ENCODE measurements around the gene AGAP1. TPM values are rescaled to one million over a fixed set of nuclear protein-coding genes. Genes with fewer than 3 reads are reported as not detected.

AGAP1 gene
- total RNA-seq, 4 donors from 2014 or later = 7.2 to 19.6 (median 15.2) TPM

DNA sequence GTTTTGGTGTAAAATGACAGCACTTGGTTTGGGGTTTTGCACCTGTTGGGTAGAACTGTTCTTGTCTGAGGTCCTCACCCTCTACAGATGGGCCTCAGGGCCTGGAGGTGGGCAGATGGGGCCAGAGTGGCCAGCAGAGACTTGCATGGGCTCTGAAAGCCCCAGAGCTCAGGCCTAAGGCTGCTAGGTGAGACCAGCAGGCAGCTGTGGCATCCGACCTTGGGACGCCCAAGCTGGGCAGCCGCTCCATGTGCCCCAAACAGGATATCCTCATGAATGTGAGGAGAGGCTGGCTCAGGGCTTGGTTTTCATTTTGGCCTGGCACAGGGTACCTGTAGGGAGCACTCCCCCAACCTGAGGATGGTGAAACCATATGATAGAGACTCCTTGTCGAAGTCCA, 636.1 kb downstream of the AGAP1 start:
- Histone ChIP-seq H3K27ac (no peak overlapping the region), H3K27me3 (no peaks in the 10 kb centered on the region), H3K9me3 (no peaks in the 10 kb centered on the region), H3K36me3 (peaks cover 0 to 37% (median 0%) of the 10 kb centered on the region in 3 donors), H3K4me1 (no peaks in the 10 kb centered on the region), H3K4me3 (no peak overlapping the region)
- DNase-seq = no peak
- 80% methylated on average over 1 of the region's 4 CpGs; no CpG with 5 or more reads in 1 of the 2 donors for WGBS, 2 donors
- intact Hi-C loops (cut with DNase I) = no loop called here
- TF ChIP-seq CTCF (IDR thresholded peaks at IDR 0.05) = no peak
- no peak for TF ChIP-seq POLR2A (IDR thresholded peaks at IDR 0.05)

DNA sequence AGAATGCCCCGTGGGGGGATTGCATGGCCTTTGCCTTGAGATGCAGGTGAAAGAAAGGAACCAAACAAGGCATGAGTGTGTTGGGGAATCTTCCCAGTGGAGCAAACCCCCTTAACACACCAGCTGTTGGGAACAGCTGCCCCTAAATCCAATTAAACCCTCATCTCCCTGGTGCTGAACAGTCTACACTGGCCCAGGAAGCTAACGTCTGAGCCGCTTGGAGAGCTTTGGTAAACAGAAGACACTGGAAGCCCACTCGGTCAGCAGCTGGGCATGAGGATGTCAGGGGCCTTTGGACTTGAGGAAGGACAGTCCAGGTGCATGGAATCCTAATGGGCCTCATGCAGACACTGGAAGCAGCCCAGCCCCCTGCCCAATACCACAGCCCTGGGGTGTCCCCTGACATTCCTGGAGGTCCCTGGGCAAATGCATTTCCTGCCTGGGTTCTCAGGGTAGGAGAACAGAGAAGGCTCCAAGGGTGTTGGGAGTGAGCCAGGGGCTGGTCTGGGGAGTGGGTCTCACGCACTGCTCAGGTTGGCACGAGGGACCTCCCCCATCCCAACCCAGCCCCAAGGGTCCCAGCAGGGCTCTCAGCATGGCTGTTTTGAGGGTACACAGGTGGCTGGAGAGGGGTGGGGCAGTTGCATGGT, 636.6 kb downstream of the AGAP1 start:
- no peak for DNase-seq
- no peaks in the 10 kb centered on the region for H3K9me3 ChIP-seq
- WGBS, 2 donors = 77 to 96% methylated on average over 4 of the region's 6 CpGs
- H3K27me3 ChIP-seq = no peaks in the 10 kb centered on the region
- no peak for TF ChIP-seq POLR2A (IDR thresholded peaks at IDR 0.05)
- TF ChIP-seq CTCF (IDR thresholded peaks at IDR 0.05) = no peak
- H3K4me3 ChIP-seq = no peak overlapping the region
- intact Hi-C loops (cut with DNase I) = no loop called here
- no peaks in the 10 kb centered on the region for H3K4me1 ChIP-seq
- peaks cover 0 to 31% (median 0%) of the 10 kb centered on the region in 3 donors for H3K36me3 ChIP-seq
- H3K27ac ChIP-seq = no peak overlapping the region

DNA sequence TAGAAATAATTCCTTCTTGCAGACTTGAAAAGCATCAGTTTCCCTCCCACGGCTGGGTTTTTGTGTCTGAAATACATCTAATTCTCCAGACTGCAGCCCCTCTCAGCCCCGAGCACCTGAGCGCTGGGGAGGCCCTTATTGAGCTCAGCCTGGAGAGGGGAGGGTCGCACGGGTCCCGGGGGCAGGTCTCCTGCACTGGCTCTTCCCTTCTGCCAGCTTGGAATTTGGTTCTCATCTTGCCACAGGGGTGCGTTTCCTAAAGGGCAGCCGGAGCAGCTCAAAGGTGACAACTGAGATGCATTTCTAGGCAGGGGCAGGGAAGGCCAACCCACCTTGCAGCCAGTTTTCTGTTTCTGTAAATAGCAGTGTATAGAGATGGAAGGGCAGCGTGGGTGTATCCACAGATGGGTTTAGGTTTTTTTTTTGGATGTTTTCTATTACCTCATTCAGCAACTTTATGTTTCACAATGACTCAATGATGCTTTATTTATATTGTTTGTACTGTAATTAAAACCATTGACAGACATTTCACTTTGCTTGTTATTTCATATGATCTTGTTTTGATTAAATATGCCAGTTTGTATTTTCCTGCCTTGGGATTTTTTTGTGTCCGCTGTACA, 637.3 kb downstream of the AGAP1 start:
- no peak for DNase-seq
- Histone ChIP-seq H3K9me3 (no peaks in the 10 kb centered on the region), H3K4me3 (no peak overlapping the region), H3K27ac (no peak overlapping the region), H3K36me3 (peaks cover 0 to 24% (median 0%) of the 10 kb centered on the region in 3 donors), H3K27me3 (no peaks in the 10 kb centered on the region), H3K4me1 (no peaks in the 10 kb centered on the region)
- WGBS, 2 donors = 76% methylated on average over 5 to 6 of the region's 10 CpGs
- intact Hi-C loops (cut with DNase I) = no loop called here
- TF ChIP-seq CTCF (IDR thresholded peaks at IDR 0.05) (no peak), POLR2A (IDR thresholded peaks at IDR 0.05) (no peak)

DNA sequence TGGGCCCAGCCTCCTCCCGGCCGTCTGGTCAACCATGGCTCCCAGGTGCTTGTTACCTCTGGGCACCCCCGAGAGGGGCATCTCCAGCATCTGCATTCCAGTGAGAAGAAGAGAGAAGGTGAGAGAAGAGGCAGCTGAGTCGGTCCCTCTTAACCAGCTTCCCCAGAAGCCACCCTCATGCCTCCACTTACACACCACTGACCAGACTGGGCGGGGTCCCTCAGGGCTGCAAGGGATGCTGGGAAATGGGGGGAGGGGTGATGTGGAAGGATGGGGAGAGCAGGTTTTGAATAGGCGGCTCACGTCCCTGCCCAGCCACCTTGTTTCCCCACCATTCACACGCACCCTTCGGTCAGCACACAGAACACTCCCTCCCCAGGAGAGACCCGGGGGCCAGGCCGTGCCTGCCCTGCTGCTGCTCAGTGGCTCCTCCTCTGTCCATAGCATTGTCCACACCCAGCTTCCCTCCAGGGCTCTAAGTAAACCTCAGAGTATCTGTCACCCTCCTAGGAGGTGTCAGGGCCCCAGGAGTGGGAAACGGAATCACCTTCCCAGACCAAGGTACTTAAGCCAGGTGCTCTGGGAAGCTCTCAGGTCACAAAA, 639.7 kb downstream of the AGAP1 start:
- DNase-seq = no peak
- Histone ChIP-seq H3K9me3 (no peaks in the 10 kb centered on the region), H3K27ac (no peak overlapping the region), H3K4me3 (no peak overlapping the region), H3K4me1 (no peaks in the 10 kb centered on the region), H3K27me3 (no peaks in the 10 kb centered on the region), H3K36me3 (peaks cover 0 to 2% (median 0%) of the 10 kb centered on the region in 3 donors)
- WGBS, 2 donors = 85 to 89% methylated on average over 5 to 10 of the region's 12 CpGs
- TF ChIP-seq CTCF (IDR thresholded peaks at IDR 0.05) = no peak
- TF ChIP-seq POLR2A (IDR thresholded peaks at IDR 0.05) = no peak
- intact Hi-C loops (cut with DNase I) = no loop called here

- TF ChIP-seq CTCF (IDR thresholded peaks at IDR 0.05) = no peak
- TF ChIP-seq POLR2A (IDR thresholded peaks at IDR 0.05) = no peak
- intact Hi-C loops (cut with DNase I) = no loop called here
- H3K4me3 ChIP-seq = no peak overlapping the region
Measured at GRCh38 chr2:236136538-236136937, 642.7 kb downstream of the AGAP1 start.

More at GRCh38 chr2:236136538-236136937, 642.7 kb downstream of the AGAP1 start:
- no peaks in the 10 kb centered on the region for H3K4me1 ChIP-seq
- no peak for DNase-seq
- no peak overlapping the region for H3K27ac ChIP-seq
- peaks cover 0 to 9% (median 0%) of the 10 kb centered on the region in 4 donors for H3K27me3 ChIP-seq
- 79 to 88% methylated on average over 6 to 9 of the region's 19 CpGs for WGBS, 2 donors
- H3K9me3 ChIP-seq = no peaks in the 10 kb centered on the region
- H3K36me3 ChIP-seq = no peaks in the 10 kb centered on the region
